Brain pericyte (primary cell): ENCODE measurements around the gene LHPP.

Source experiments
- DNase-seq: peaks from one replicate; pipeline ENCODE4 v3.0.0-alpha.2; 2012; ENCODE audit warnings: low read depth, low spot score

The LHPP gene

GRCh38 chr10:124658591-124659242 lies 197.1 kb downstream of the LHPP start:
- no peak for DNase-seq

DNA sequence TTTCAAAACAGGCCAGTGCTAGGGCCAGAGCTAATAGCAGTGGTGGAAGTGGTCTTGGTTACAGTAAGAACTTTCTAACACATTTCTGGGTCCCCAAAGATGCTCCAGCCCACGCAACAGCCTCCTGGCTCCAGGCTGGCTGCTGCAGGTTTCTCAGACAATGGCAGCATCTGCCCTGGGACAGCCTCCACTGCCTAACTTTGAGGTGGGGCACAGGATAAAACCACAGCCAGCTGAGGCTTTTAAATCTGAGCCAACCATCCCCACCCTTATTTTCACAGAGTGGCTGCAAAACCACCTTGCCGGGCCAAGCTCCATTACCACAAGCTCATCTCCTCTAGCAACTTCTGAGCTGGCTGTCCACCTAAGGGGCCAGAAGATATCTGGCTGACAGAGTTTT lies 197.8 kb downstream of the LHPP start:
- no peak for DNase-seq

GRCh38 chr10:124660404-124661125 lies 198.9 kb downstream of the LHPP start:
- no peak for DNase-seq

DNA sequence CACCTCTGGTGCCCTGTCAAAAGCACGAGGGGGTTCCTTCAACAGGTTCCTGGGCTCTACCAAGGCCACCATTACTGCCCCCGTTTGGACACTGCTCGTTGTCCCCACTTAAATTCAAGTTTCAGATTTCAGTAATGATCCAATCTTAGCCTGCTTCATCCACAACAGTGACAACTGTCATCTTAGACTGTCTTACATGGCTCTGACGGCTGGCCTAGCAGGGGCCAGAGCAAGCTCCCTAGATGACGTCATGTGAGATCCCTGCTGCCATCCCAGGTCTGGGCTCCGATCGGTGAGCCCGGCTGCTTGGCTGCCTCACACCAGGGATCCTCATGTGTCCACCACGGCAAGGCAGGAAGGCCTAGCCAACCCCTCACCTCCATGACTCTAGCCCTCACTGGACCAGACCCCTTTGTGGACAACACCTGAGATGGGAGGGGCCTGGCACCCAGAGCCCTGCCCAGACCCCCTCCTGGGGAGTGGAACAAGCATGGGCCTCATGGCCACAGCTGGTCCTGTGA lies 200.1 kb downstream of the LHPP start:
- DNase-seq, result no peak

GRCh38 chr10:124663228-124663627 lies 201.6 kb downstream of the LHPP start:
- no peak for DNase-seq
